Right renal pelvis (tissue), 4 donors: ENCODE data around the gene PLPPR1. TPM values are rescaled to one million over a fixed set of nuclear protein-coding genes. Genes with fewer than 3 reads are reported as not detected.
A peak's percentile ranks its signal among the peaks of the same experiment; 100 is the strongest.
"Not testable (repeated sequence)": the region's sequence is repeated elsewhere in the genome, so short reads cannot be mapped to it uniquely, and the experiment has no call there.

Source experiments
- DNase-seq, 4 donors: peaks; one replicate each; pipeline ENCODE4 v3.0.0-alpha.2; 2013; ENCODE audit warnings: low read depth in 4 of 4, low spot score in 3 of 4, missing footprints in 1 of 4
- polyA plus RNA-seq, 4 donors: library from polyadenylated mRNA; unstranded; fragments of 120-200 nt; gene quantifications; one replicate each; pipeline ENCODE4 v1.2.1, GENCODE V29; 2013; ENCODE audit not compliant: insufficient read length in 4 of 4

Gene PLPPR1
- polyA plus RNA-seq, 4 donors: 18.1 to 22.8 (median 20.6) TPM

GRCh38 chr9:101271102-101271501 is 242.6 kb downstream of the PLPPR1 start:
- DNase-seq: no peak

GRCh38 chr9:101274971-101275768 is 246.6 kb downstream of the PLPPR1 start:
- no peak for DNase-seq

GRCh38 chr9:101275769-101276250 is 247.3 kb downstream of the PLPPR1 start:
- DNase-seq: no peak

- DNase-seq: not testable (repeated sequence)
These were observed 262.5 kb downstream of the PLPPR1 start for GRCh38 chr9:101291043-101291442.

- no peak for DNase-seq
These were observed 271.4 kb downstream of the PLPPR1 start for GRCh38 chr9:101299901-101300300.

GRCh38 chr9:101307051-101307450 is 278.5 kb downstream of the PLPPR1 start:
- no peak for DNase-seq

GRCh38 chr9:101307524-101308213 is 279.1 kb downstream of the PLPPR1 start:
- DNase-seq: no peak

GRCh38 chr9:101309139-101309538 is 280.6 kb downstream of the PLPPR1 start:
- no peak for DNase-seq

GRCh38 chr9:101311191-101311590 is 282.7 kb downstream of the PLPPR1 start:
- DNase-seq: no peak

GRCh38 chr9:101311758-101312420 is 283.4 kb downstream of the PLPPR1 start:
- DNase-seq: peak; percentile 51 to 76 (median 66)

- no peak for DNase-seq
These were observed 284.1 kb downstream of the PLPPR1 start for GRCh38 chr9:101312661-101313060.

GRCh38 chr9:101315112-101315450 is 286.6 kb downstream of the PLPPR1 start:
- DNase-seq: no peak

- DNase-seq: no peak
These were observed 289.2 kb downstream of the PLPPR1 start for GRCh38 chr9:101317735-101318134.

GRCh38 chr9:101323129-101323528 is 294.6 kb downstream of the PLPPR1 start:
- no peak for DNase-seq

GRCh38 chr9:101324245-101324804 is 295.8 kb downstream of the PLPPR1 start:
- no peak for DNase-seq

GRCh38 chr9:101325053-101325452 is 296.5 kb downstream of the PLPPR1 start:
- DNase-seq: no peak

- DNase-seq: no peak
These were observed 297.5 kb downstream of the PLPPR1 start for GRCh38 chr9:101326035-101326434.

GRCh38 chr9:101326501-101326900 is 298.0 kb downstream of the PLPPR1 start:
- DNase-seq: no peak

GRCh38 chr9:101327422-101327909 is 298.9 kb downstream of the PLPPR1 start:
- DNase-seq: not testable (repeated sequence)

- DNase-seq: no peak
These were observed 303.8 kb downstream of the PLPPR1 start for GRCh38 chr9:101332362-101332761.

- no peak for DNase-seq
These were observed 305.0 kb downstream of the PLPPR1 start for GRCh38 chr9:101333490-101333889.
